A673 (cell line): ENCODE results near the gene FAM131C. TPM values are rescaled to one million over a fixed set of nuclear protein-coding genes. Genes with fewer than 3 reads are reported as not detected.
"Not testable (repeated sequence)": the region's sequence is repeated elsewhere in the genome, so short reads cannot be mapped to it uniquely, and the experiment has no call there.

ENCODE experiments used
- BruUV-seq: library from RNA; stranded (reverse); fragments of 400-500 nt; replicated peaks from 2 replicates; lab custom pipeline; 2021; lab: Mats Ljungman, UMichigan
- CTCF ChIA-PET: fragments of 300-600 bp; sonication (Branson Sonifier 250); formaldehyde crosslinking; loops from one replicate; lab custom pipeline; 2022; ENCODE audit warnings: antibody characterized with exemption; lab: Charles Lee
- POLR2A ChIA-PET: fragments of 300-600 bp; sonication (Branson Sonifier 250); formaldehyde crosslinking; loops from one replicate; lab custom pipeline; 2022; ENCODE audit warnings: antibody characterized with exemption; ENCODE audit not compliant: low non-redundant PET; lab: Charles Lee
- DNase-seq: peaks from one replicate; pipeline ENCODE4 v3.0.0-alpha.2; 2015; ENCODE audit warnings: low spot score
- H3K27ac ChIP-seq: fragments of 200-600 bp; sonication (generic); 2 replicates; pipeline ENCODE4 v1.5.1; 2016; ENCODE audit warnings: mixed run types, low read depth, mild to moderate bottlenecking, mixed read lengths, antibody characterized with exemption, low read length; ENCODE audit not compliant: poor library complexity, severe bottlenecking
- H3K27me3 ChIP-seq: fragments of 200-600 bp; sonication (generic); replicated peaks from 2 replicates; pipeline ENCODE4 v1.6.1; 2017; ENCODE audit warnings: mixed run types, low read depth, mild to moderate bottlenecking, mixed read lengths, antibody characterized with exemption, low read length; ENCODE audit not compliant: insufficient read depth, poor library complexity
- H3K36me3 ChIP-seq: fragments of 200-600 bp; sonication (generic); 2 replicates; pipeline ENCODE4 v1.6.1; 2016; ENCODE audit warnings: mixed run types, mild to moderate bottlenecking, mixed read lengths, antibody characterized with exemption, low read length; ENCODE audit not compliant: insufficient read depth, poor library complexity, severe bottlenecking
- H3K4me1 ChIP-seq: fragments of 200-600 bp; sonication (generic); 2 replicates; pipeline ENCODE4 v1.6.1; 2017; ENCODE audit warnings: mixed run types, mild to moderate bottlenecking, mixed read lengths, antibody characterized with exemption, low read length; ENCODE audit not compliant: insufficient read depth, poor library complexity, severe bottlenecking
- H3K4me3 ChIP-seq: fragments of 200-600 bp; sonication (generic); 2 replicates; pipeline ENCODE4 v1.5.1; 2016; ENCODE audit warnings: low read depth, mixed run types, mild to moderate bottlenecking, mixed read lengths, low read length; ENCODE audit not compliant: poor library complexity, severe bottlenecking
- H3K9me3 ChIP-seq: fragments of 200-600 bp; sonication (generic); 2 replicates; pipeline ENCODE4 v1.6.1; 2016; ENCODE audit warnings: mixed run types, low read depth, mild to moderate bottlenecking, mixed read lengths, antibody characterized with exemption, low read length; ENCODE audit not compliant: poor library complexity, severe bottlenecking
- EZH2 ChIP-seq: fragments of 200-600 bp; sonication (generic); IDR thresholded peaks from 2 replicates; pipeline ENCODE4 v1.6.1; 2017; ENCODE audit warnings: borderline replicate concordance, low read depth, mild to moderate bottlenecking, mixed read lengths, antibody characterized with exemption, low read length; ENCODE audit not compliant: poor library complexity, severe bottlenecking
- intact Hi-C: fragments of 100-400 bp; cut with micrococcal nuclease; formaldehyde crosslinking; loops from one replicate; pipeline ENCODE4 v1.10.0; 2022; ENCODE audit not compliant: unreplicated experiment
- total RNA-seq: library from RNA; stranded (reverse); gene quantifications from 2 replicates; pipeline ENCODE4 v1.2.3, GENCODE V29; 2021
- TF ChIP-seq, protein P1 (sequence below): fragments of 300-800, 200-600 bp; sonication (generic); conservative IDR thresholded peaks from 2 replicates; pipeline ENCODE4 v1.5.1; 2017; ENCODE audit warnings: low read depth, mild to moderate bottlenecking, antibody characterized with exemption, low read length, moderate library complexity, mixed read lengths

FAM131C gene
- total RNA-seq, 1 experiment from 2014 or later = 0.71 TPM

- DNase-seq = no peak
- H3K9me3 ChIP-seq = no peaks in the 10 kb centered on the region
- H3K36me3 ChIP-seq = no peaks in the 10 kb centered on the region
- TF ChIP-seq EZH2 = no peak
- TF ChIP-seq, protein P1, sequence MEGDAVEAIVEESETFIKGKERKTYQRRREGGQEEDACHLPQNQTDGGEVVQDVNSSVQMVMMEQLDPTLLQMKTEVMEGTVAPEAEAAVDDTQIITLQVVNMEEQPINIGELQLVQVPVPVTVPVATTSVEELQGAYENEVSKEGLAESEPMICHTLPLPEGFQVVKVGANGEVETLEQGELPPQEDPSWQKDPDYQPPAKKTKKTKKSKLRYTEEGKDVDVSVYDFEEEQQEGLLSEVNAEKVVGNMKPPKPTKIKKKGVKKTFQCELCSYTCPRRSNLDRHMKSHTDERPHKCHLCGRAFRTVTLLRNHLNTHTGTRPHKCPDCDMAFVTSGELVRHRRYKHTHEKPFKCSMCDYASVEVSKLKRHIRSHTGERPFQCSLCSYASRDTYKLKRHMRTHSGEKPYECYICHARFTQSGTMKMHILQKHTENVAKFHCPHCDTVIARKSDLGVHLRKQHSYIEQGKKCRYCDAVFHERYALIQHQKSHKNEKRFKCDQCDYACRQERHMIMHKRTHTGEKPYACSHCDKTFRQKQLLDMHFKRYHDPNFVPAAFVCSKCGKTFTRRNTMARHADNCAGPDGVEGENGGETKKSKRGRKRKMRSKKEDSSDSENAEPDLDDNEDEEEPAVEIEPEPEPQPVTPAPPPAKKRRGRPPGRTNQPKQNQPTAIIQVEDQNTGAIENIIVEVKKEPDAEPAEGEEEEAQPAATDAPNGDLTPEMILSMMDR = no peak
- ChIA-PET CTCF (no interaction called here), POLR2A (no interaction called here)
- H3K27me3 ChIP-seq = no peaks in the 10 kb centered on the region
- no peak overlapping the region for H3K27ac ChIP-seq
- intact Hi-C loops = no loop called here
- H3K4me3 ChIP-seq = no peak overlapping the region
- H3K4me1 ChIP-seq = peaks cover 6% of the 10 kb centered on the region
- no TSS peak for BruUV-seq
These were observed 51.1 kb downstream of the FAM131C start for GRCh38 chr1:16022393-16022792.

DNA sequence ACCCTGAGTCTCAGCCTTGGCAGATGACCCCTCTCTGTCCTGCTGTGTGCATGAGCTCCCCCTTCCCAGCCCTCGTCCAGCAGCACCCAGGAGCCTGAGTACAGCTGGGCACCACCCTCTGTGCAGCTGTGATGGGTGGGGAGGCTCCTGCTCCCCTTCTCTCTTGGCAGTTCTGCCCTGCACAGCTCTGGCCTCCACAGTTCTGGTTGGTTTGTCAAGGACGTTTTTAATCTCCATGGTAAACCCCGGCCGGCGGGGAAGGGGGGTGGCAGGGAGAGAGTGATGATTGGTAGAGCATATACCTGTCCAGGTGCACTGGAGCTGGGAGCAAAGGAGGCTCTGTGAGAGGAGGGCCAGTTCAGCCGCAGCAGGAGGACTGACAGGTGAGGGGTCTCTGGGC is 51.8 kb downstream of the FAM131C start, which contains the start of gene CLCNKA:
Gene CLCNKA, plus strand, starts transcription at position 356 of the 400 bp plus-strand sequence. CDS start 584 bp downstream, outside the sequence.
- no peak within 1 kb of the TSS for H3K27ac ChIP-seq
- POLR2A ChIA-PET = no interaction called here
- DNase-seq = no peak
- no peaks in the 10 kb centered on the region for H3K4me1 ChIP-seq
- no peak within 1 kb of the TSS for H3K4me3 ChIP-seq
- no peaks in the 10 kb centered on the region for H3K9me3 ChIP-seq
- no TSS peak for BruUV-seq
- intact Hi-C loops = no loop called here
- no peaks in the 10 kb centered on the region for H3K36me3 ChIP-seq
- no peaks in the 10 kb centered on the region for H3K27me3 ChIP-seq
- CTCF ChIA-PET = no interaction called here
- TF ChIP-seq EZH2 = no peak
- TF ChIP-seq, protein P1 = no peak

DNA sequence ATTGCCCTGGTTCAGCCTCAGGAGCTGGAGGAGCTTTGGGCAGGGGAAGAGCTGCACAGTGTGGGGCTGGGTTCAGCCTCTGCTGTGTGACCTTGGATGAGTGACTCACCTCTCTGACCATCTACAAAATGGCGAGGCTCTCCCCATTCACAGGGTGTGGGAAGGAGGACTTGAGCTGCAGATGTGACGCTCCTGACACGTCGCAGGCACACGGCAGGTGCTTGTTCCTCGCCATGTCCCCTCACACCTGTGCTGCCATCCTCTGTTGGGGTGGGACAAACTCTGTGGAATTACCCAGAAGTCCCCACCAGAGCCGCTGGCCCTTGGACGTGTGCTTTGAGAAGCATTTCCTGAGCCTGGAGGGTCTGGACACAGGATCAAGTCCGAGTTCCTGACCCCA is 52.6 kb downstream of the FAM131C start:
- H3K4me1 ChIP-seq, intact Hi-C loops, POLR2A ChIA-PET, DNase-seq, H3K9me3 ChIP-seq, H3K4me3 ChIP-seq, BruUV-seq, CTCF ChIA-PET, H3K27ac ChIP-seq, H3K36me3 ChIP-seq, H3K27me3 ChIP-seq: not testable (repeated sequence)

DNA sequence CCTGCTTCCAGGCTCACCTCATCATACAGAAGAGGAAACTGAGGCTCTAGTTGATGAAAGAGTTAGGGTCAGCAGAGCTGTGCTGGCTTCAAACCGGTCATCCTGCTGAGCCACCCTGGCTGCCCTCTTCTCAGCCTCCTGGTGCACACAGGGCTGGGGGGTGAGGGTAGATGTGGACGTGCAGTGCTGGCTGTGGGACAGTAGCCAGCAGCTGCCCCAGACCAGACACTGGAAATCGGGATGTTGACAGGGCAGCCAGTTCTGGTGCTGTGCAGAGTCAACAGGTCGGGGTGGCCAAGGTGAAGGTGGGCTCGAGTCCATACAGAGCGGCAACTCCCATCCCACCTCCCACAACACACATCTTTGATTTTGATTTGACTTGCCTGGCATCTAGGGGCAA is 53.1 kb downstream of the FAM131C start:
- Histone ChIP-seq H3K9me3 (no peaks in the 10 kb centered on the region), H3K4me3 (no peak overlapping the region), H3K36me3 (no peaks in the 10 kb centered on the region), H3K27me3 (no peaks in the 10 kb centered on the region), H3K27ac (no peak overlapping the region), H3K4me1 (no peaks in the 10 kb centered on the region)
- TF ChIP-seq EZH2 = no peak
- TF ChIP-seq, protein P1 = no peak
- no peak for DNase-seq
- CTCF ChIA-PET = no interaction called here
- intact Hi-C loops = no loop called here
- POLR2A ChIA-PET = no interaction called here
- no TSS peak for BruUV-seq
